ENCODE results near the gene TRIOBP. TPM values are rescaled to one million over a fixed set of nuclear protein-coding genes. Genes with fewer than 3 reads are reported as not detected.
A peak's percentile ranks its signal among the peaks of the same experiment; 100 is the strongest.

TRIOBP gene
- total and polyA plus RNA-seq, 8 donors = 57.4 to 84.9 (median 71.4) TPM

DNA sequence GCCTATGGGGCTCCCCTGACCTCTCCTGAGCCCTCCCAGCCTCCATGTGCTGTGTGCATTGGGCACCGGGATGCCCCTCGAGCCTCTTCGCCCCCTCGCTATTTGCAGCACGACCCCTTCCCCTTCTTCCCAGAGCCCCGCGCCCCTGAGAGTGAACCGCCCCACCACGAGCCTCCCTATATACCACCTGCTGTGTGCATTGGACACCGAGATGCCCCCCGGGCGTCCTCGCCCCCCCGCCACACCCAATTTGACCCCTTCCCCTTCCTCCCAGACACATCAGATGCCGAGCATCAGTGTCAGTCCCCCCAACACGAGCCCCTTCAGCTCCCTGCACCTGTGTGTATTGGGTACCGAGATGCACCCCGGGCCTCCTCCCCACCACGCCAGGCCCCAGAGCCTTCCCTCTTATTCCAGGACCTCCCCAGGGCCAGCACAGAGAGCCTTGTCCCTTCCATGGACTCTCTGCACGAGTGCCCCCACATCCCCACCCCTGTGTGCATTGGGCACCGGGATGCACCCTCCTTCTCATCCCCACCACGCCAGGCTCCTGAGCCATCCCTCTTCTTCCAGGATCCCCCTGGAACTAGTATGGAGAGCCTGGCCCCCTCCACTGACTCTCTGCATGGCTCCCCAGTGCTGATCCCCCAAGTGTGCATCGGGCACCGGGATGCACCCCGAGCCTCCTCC, 28.8 kb downstream of the TRIOBP start:
- Histone ChIP-seq H3K4me1 (peaks cover 7 to 23% of the 10 kb centered on the region in 2 donors), H3K9me3 (no peaks in the 10 kb centered on the region), H3K36me3 (no peaks in the 10 kb centered on the region), H3K4me3 (no peak overlapping the region), H3K27ac (no peak overlapping the region), H3K27me3 (no peaks in the 10 kb centered on the region)
- intact Hi-C loops (cut with DNase I) = no loop called here
- DNase-seq (no peak), ATAC-seq (no peak)
- no peak for TF ChIP-seq CTCF (IDR thresholded peaks at IDR 0.05)

GRCh38 chr22:37726241-37726887, 29.5 kb downstream of the TRIOBP start:
- H3K4me3 ChIP-seq = no peak overlapping the region
- H3K27me3 ChIP-seq = no peaks in the 10 kb centered on the region
- TF ChIP-seq CTCF (IDR thresholded peaks at IDR 0.05) = no peak
- ATAC-seq (no peak), DNase-seq (no peak)
- H3K4me1 ChIP-seq = peaks cover 7 to 30% of the 10 kb centered on the region in 2 donors
- no peaks in the 10 kb centered on the region for H3K9me3 ChIP-seq
- intact Hi-C loops (cut with DNase I) = no loop called here
- H3K36me3 ChIP-seq = no peaks in the 10 kb centered on the region
- no peak overlapping the region for H3K27ac ChIP-seq

DNA sequence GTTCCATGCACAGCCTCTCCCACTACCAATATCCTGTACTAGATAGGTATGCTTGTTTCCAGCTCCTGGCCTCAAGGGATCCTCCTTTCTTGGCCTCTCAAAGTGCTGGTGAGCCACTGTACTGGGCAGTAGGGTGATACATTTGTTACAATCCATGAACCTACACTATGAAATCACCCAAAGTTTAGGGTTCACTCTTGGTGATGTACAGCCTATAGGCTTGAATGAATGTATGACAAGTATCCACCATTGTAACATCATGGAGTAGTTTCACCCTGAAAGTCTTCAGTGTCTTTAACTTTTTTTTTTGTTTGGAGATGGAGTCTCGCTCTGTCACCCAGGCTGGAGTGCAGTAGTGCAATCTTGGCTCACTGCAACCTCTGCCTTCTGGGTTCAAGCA, 31.8 kb downstream of the TRIOBP start:
- Histone ChIP-seq H3K36me3 (no peaks in the 10 kb centered on the region), H3K27me3 (no peaks in the 10 kb centered on the region), H3K9me3 (no peaks in the 10 kb centered on the region), H3K4me3 (no peak overlapping the region), H3K27ac (peak overlapping the region; percentile 14 to 73), H3K4me1 (peaks cover 10 to 38% of the 10 kb centered on the region in 2 donors)
- DNase-seq (no peak), ATAC-seq (peak; percentile 29)
- intact Hi-C loops (cut with DNase I) = no loop called here
- TF ChIP-seq CTCF (IDR thresholded peaks at IDR 0.05) = no peak

- H3K27ac ChIP-seq = peak overlapping the region; percentile 61 to 73
- intact Hi-C loops (cut with DNase I) = no loop called here
- peaks cover 10 to 46% of the 10 kb centered on the region in 2 donors for H3K4me1 ChIP-seq
- ATAC-seq (peak; percentile 26), DNase-seq (no peak)
- TF ChIP-seq CTCF (IDR thresholded peaks at IDR 0.05) = peak in 1 of 2 donors; percentile 17
- no peak overlapping the region for H3K4me3 ChIP-seq
- H3K36me3 ChIP-seq = no peaks in the 10 kb centered on the region
- no peaks in the 10 kb centered on the region for H3K9me3 ChIP-seq
- H3K27me3 ChIP-seq = no peaks in the 10 kb centered on the region
Measured at GRCh38 chr22:37731804-37732471, 35.1 kb downstream of the TRIOBP start.
